SK-N-MC (cell line): Measurements from ENCODE around the gene PCNX2.

ENCODE experiments used
- DNase-seq: peaks from one replicate; pipeline ENCODE4 v3.0.0-alpha.2; 2011; ENCODE audit warnings: low read depth, low spot score
- H3K27ac ChIP-seq: fragments of 200-600 bp; sonication (generic); 2 replicates; pipeline ENCODE4 v1.5.1; 2016; ENCODE audit warnings: mixed run types
- H3K36me3 ChIP-seq: fragments of 200-600 bp; sonication (generic); 2 replicates; pipeline ENCODE4 v1.6.1; 2017; ENCODE audit warnings: antibody characterized with exemption, low read length, mixed read lengths; ENCODE audit not compliant: insufficient read depth
- H3K4me3 ChIP-seq: fragments of 200-600 bp; sonication (generic); 2 replicates; pipeline ENCODE4 v1.5.1; 2016
- H3K9ac ChIP-seq: fragments of 200-600 bp; sonication (generic); 2 replicates; pipeline ENCODE4 v1.8.0; 2017; ENCODE audit warnings: mixed run types, mixed read lengths; ENCODE audit not compliant: insufficient read length
- H3K9me3 ChIP-seq: fragments of 200-600 bp; sonication (generic); 2 replicates; pipeline ENCODE4 v1.6.1; 2017; ENCODE audit warnings: low read depth, mild to moderate bottlenecking, antibody characterized with exemption, low read length, moderate library complexity, mixed read lengths
- EZH2 ChIP-seq: fragments of 200-600 bp; sonication (generic); IDR thresholded peaks from one replicate; pipeline ENCODE4 v1.6.1; 2017; ENCODE audit warnings: antibody characterized with exemption
- FOXP2 ChIP-seq: optimal IDR thresholded peaks from 2 replicates; pipeline ENCODE3; 2011; ENCODE audit warnings: mild to moderate bottlenecking, moderate library complexity; ENCODE audit not compliant: insufficient read depth; ENCODE audit errors: extremely low read length, control extremely low read depth
- POLR2AphosphoS5 ChIP-seq: IDR thresholded peaks from 2 replicates; pipeline ENCODE4 v1.6.1; 2012; ENCODE audit warnings: mild to moderate bottlenecking, low read depth, low read length, borderline replicate concordance

The PCNX2 gene

DNA sequence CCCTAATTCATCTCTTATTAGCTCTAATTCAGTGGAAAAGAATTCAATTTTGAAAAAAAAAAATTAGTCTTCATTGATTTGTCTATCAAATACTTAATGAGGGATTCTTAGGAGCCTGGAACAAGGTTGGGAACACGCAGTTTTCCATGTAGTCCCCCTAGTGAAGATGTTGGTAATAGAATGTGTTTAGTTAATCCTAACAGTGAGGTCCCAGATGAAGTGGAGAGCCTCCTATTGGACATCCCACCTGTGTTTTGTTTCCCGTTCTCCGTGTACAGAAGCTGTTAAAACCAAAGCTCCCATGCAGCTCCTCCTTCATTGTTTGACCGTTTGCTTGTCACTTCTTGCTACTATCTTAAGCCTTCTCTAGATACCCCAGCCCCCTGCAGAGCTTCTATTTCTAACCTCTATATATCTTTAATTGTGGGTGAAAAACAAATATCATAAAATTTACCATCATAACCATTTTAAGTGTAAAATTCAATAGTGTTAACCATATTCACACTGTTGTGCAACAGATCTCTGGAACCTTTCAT, 67.5 kb downstream of the PCNX2 start:
- TF ChIP-seq POLR2AphosphoS5 (no peak), EZH2 (no peak), FOXP2 (no peak)
- no peaks in the 10 kb centered on the region for H3K36me3 ChIP-seq
- H3K9ac ChIP-seq = no peak overlapping the region
- no peak overlapping the region for H3K27ac ChIP-seq
- no peaks in the 10 kb centered on the region for H3K9me3 ChIP-seq
- no peak for DNase-seq
- H3K4me3 ChIP-seq = no peak overlapping the region

DNA sequence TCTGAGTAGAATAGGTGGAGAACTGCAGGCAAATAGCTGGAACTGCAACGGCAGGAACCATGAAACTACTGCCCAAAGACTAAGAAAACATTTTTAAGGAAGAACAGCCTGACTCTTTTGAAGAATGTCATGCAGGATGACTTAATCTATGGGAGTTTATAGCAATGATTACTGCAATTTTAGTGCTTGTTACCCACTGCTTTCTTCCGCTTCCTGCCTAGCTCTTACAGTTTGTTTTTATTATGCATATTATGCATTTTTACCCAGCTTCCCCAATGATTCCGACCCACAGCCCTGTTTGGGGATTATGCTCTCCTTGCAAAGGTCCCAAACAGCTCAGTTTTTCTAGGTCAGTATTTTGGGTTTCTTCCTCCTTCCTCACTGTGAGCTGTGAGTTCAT, 71.2 kb downstream of the PCNX2 start:
- no peaks in the 10 kb centered on the region for H3K9me3 ChIP-seq
- H3K36me3 ChIP-seq = no peaks in the 10 kb centered on the region
- H3K9ac ChIP-seq = no peak overlapping the region
- no peak for DNase-seq
- no peak overlapping the region for H3K27ac ChIP-seq
- H3K4me3 ChIP-seq = no peak overlapping the region
- no peak for TF ChIP-seq FOXP2
- TF ChIP-seq EZH2 = no peak
- no peak for TF ChIP-seq POLR2AphosphoS5

DNA sequence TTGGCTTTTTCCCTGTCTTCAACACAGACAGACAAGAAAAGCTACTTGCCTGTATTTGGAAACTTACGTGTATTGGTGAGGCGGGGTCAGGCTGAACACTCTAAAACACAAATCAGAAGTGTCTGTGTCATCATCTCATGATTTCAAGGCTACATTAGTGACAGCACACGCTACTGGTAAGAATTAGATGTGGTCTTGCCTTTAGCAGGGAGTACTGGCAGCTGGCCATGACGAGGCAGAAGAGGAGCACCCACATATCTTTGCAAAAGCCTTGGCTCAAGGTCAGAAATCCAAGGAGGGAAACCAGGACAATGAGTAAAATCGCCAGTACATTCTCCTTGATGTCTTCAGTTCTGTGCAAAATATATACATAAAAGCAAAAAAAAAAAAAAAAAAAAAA, 77.7 kb downstream of the PCNX2 start:
- H3K9ac ChIP-seq = no peak overlapping the region
- H3K9me3 ChIP-seq = no peaks in the 10 kb centered on the region
- no peaks in the 10 kb centered on the region for H3K36me3 ChIP-seq
- no peak for DNase-seq
- H3K4me3 ChIP-seq = no peak overlapping the region
- TF ChIP-seq FOXP2 (no peak), EZH2 (no peak), POLR2AphosphoS5 (no peak)
- no peak overlapping the region for H3K27ac ChIP-seq

DNA sequence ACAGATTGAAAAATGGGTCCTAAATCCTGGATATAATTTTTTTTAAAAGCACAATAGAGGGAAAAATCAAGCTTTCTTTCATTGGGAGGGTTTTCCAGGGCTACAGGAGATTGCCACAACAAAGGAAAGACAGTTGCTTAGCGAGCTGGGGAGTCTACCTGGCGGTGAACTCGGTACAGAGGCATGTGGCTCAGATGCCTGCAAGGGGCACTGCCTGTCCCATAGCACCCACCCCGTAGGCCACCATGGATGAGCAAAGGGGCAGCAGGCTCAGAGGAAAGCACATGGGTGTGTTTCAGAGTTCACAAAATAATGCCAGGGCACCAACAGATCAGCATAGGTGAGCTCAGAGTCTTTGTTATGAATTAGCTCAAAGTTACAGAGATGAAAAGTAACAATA, 79.5 kb downstream of the PCNX2 start:
- TF ChIP-seq POLR2AphosphoS5 (no peak), EZH2 (no peak), FOXP2 (no peak)
- no peak overlapping the region for H3K4me3 ChIP-seq

DNA sequence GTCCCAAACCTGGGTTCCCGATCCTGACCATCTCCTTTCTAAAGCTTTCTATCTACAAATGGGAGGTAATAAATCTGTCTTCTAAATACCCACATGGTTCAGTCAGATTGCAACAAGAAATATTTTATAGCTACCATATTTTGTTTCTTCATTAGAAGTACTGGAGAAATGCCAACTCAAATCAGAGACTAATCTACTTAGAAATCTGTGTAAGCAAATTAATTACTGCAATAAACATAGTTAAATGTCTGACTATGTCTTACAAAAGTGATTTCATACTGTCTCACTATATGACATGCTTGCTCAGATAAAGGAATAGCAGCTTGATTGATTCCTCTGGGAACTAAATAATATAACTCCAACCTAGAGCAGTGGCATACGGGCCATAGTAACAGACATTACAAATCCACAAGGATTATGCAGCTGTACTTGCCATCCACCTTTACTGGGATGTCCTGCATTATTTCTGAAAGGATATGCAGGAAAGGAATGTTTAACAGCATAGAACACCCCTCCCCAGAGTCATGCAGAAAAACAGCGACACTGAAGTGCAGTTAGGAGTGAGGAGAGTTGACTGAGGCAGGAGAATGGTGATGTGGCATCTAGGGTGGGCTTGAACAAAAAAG, 80.3 kb downstream of the PCNX2 start:
- H3K9ac ChIP-seq = no peak overlapping the region
- H3K36me3 ChIP-seq = no peaks in the 10 kb centered on the region
- no peak overlapping the region for H3K4me3 ChIP-seq
- no peak for DNase-seq
- H3K9me3 ChIP-seq = no peaks in the 10 kb centered on the region
- no peak for TF ChIP-seq EZH2
- TF ChIP-seq POLR2AphosphoS5 = no peak
- TF ChIP-seq FOXP2 = no peak
- no peak overlapping the region for H3K27ac ChIP-seq

More for the DNA sequence above, 79.5 kb downstream of the PCNX2 start:
- Histone ChIP-seq H3K9me3 (no peaks in the 10 kb centered on the region), H3K27ac (no peak overlapping the region), H3K9ac (no peak overlapping the region), H3K36me3 (no peaks in the 10 kb centered on the region)
- DNase-seq = no peak

DNA sequence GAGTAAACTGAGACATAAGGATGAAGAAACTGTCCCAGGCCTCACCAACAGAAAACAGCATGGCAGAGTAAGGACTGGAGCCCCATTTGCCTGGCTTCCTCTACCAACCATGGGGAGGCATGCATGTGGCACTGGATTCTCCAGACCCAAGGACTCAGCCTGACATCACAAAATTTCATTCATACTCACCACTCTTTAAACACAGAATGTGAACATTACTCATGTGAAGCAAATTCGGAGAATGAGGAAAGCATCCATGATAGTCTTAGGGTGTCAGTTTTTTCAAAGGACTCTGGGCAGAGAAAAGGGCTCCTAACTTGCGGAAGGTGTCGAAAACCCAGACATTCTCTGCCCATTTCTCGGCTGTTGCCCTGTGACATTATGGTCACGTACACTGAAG, 83.9 kb downstream of the PCNX2 start:
- Histone ChIP-seq H3K4me3 (no peak overlapping the region), H3K36me3 (no peaks in the 10 kb centered on the region), H3K9ac (no peak overlapping the region), H3K9me3 (no peaks in the 10 kb centered on the region), H3K27ac (no peak overlapping the region)
- DNase-seq = no peak
- no peak for TF ChIP-seq EZH2
- no peak for TF ChIP-seq POLR2AphosphoS5
- no peak for TF ChIP-seq FOXP2

DNA sequence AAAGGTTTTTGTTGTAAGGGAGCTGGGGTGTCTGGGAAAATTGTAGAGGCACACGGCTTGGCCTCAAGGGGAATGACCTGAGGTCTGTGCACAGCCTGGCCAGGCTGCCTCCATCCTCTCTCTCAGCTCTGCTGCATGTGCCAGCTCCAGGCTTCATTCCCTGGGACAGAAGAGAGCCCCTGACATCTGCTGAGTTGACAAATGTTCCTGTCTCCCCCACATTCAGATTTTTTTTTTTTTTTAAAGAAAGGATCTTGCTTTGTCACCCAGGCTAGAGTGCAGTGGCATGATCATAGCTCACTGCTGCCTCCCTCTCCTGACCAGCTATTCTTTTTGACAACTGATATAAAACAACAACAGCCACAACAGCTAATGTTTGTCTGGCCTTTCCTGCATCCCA, 84.4 kb downstream of the PCNX2 start:
- no peak for TF ChIP-seq EZH2
- no peak for TF ChIP-seq POLR2AphosphoS5
- TF ChIP-seq FOXP2 = no peak
- Histone ChIP-seq H3K36me3 (no peaks in the 10 kb centered on the region), H3K27ac (no peak overlapping the region), H3K9me3 (no peaks in the 10 kb centered on the region), H3K4me3 (no peak overlapping the region), H3K9ac (no peak overlapping the region)
- DNase-seq = no peak

DNA sequence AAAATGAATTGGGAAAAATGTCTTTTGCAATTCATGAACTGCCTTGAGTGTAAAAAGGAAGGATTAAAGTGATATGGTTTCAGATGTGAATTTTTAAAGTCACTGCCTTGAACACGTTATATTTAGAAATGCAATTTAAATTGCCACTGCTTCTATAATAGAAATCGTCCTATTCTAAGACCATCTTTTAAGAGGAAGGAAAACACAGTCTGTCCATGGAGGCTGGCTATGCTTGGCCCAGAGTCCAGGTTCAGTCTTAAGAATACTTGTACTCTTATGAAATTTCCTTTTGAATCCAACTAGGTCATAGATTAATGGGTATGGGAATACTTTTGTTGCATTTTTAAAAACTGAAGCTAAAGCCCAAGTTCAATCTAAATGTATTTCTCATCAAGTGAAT, 86.0 kb downstream of the PCNX2 start:
- no peak for DNase-seq
- H3K36me3 ChIP-seq = no peaks in the 10 kb centered on the region
- H3K27ac ChIP-seq = no peak overlapping the region
- H3K9ac ChIP-seq = no peak overlapping the region
- no peak overlapping the region for H3K4me3 ChIP-seq
- TF ChIP-seq EZH2 (no peak), POLR2AphosphoS5 (no peak), FOXP2 (no peak)
- no peaks in the 10 kb centered on the region for H3K9me3 ChIP-seq

DNA sequence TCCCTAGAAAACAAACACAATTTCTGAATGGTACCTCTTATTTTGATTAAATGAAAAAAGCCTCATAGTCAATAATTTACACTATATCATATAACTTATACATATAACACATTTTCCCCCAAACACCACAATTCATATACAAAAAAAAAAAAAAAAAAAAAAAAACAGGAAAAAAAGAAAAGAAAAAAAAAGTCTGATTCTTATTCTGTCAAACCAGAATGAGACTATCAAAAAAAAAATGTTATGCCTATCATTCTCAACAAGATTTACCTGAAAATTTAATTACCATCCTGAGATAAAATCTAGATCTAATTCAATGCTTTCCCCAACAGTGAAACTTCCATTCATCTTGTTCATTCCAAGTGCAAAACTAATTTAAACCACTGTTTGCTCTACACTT, 86.8 kb downstream of the PCNX2 start:
- Histone ChIP-seq H3K9ac (no peak overlapping the region), H3K36me3 (no peaks in the 10 kb centered on the region), H3K4me3 (no peak overlapping the region), H3K27ac (no peak overlapping the region), H3K9me3 (no peaks in the 10 kb centered on the region)
- no peak for DNase-seq
- TF ChIP-seq POLR2AphosphoS5 = no peak
- TF ChIP-seq EZH2 = no peak
- TF ChIP-seq FOXP2 = no peak
